HEK293T (cell line): ENCODE measurements around the gene WBP1L.

ENCODE experiments used
- CTCF ChIA-PET: fragments of 350-600 bp; formaldehyde crosslinking; extraction: SDS; loops from one replicate; lab custom pipeline; 2021; ENCODE audit warnings: antibody characterized with exemption, inconsistent platforms; lab: Yijun Ruan, JAX
- POLR2A ChIA-PET: fragments of 350-600 bp; formaldehyde crosslinking; extraction: SDS; loops from one replicate; lab custom pipeline; 2020; ENCODE audit warnings: antibody characterized with exemption, inconsistent platforms; lab: Yijun Ruan, JAX
- DNase-seq: peaks from one replicate; pipeline ENCODE4 v3.0.0; 2012; ENCODE audit warnings: mixed read lengths; ENCODE audit errors: extremely low spot score
- ARNT ChIP-seq: fragments of 450-650 bp; IDR thresholded peaks from 2 replicates; pipeline ENCODE4 v1.6.1; 2017; ENCODE audit warnings: mild to moderate bottlenecking
- BHLHE40 ChIP-seq: fragments of 450-650 bp; IDR thresholded peaks from 2 replicates; pipeline ENCODE4 v1.6.1; 2016; ENCODE audit warnings: mild to moderate bottlenecking, moderate library complexity, borderline replicate concordance
- CTBP1 ChIP-seq: fragments of 450-650 bp; IDR thresholded peaks from 2 replicates; pipeline ENCODE4 v1.6.1; 2016; ENCODE audit warnings: borderline replicate concordance
- ELF4 ChIP-seq: fragments of 450-650 bp; IDR thresholded peaks from 2 replicates; pipeline ENCODE4 v1.6.1; 2017; ENCODE audit warnings: antibody characterized with exemption
- FOXA1 ChIP-seq: fragments of 450-650 bp; IDR thresholded peaks from 2 replicates; pipeline ENCODE4 v1.6.1; 2016; ENCODE audit warnings: mild to moderate bottlenecking
- FOXK2 ChIP-seq: fragments of 450-650 bp; IDR thresholded peaks from 2 replicates; pipeline ENCODE4 v1.6.1; 2016; ENCODE audit warnings: mild to moderate bottlenecking
- FOXM1 ChIP-seq: fragments of 450-650 bp; IDR thresholded peaks from 2 replicates; pipeline ENCODE4 v1.6.1; 2017; ENCODE audit warnings: mild to moderate bottlenecking, borderline replicate concordance
- HDGF ChIP-seq: fragments of 450-650 bp; IDR thresholded peaks from 2 replicates; pipeline ENCODE4 v1.6.1; 2017; ENCODE audit warnings: antibody characterized with exemption, borderline replicate concordance
- L3MBTL2 ChIP-seq: fragments of 450-650 bp; conservative IDR thresholded peaks from 2 replicates; pipeline ENCODE4 v1.6.1; 2016; ENCODE audit warnings: mild to moderate bottlenecking
- LEF1 ChIP-seq: fragments of 450-650 bp; IDR thresholded peaks from 2 replicates; pipeline ENCODE4 v1.6.1; 2017; ENCODE audit warnings: mild to moderate bottlenecking, borderline replicate concordance
- NFRKB ChIP-seq: fragments of 450-650 bp; IDR thresholded peaks from 2 replicates; pipeline ENCODE4 v1.6.1; 2016; ENCODE audit warnings: mild to moderate bottlenecking, moderate library complexity
- PKNOX1 ChIP-seq: fragments of 450-650 bp; IDR thresholded peaks from 2 replicates; pipeline ENCODE4 v1.6.1; 2016
- SP1 ChIP-seq: fragments of 450-650 bp; IDR thresholded peaks from 2 replicates; pipeline ENCODE4 v1.6.1; 2017
- SUZ12 ChIP-seq: fragments of 450-650 bp; IDR thresholded peaks from 2 replicates; pipeline ENCODE4 v1.6.1; 2016; ENCODE audit warnings: mild to moderate bottlenecking
- TARDBP ChIP-seq: fragments of 450-650 bp; IDR thresholded peaks from 2 replicates; pipeline ENCODE4 v1.6.1; 2016
- ZNF384 ChIP-seq: fragments of 450-650 bp; IDR thresholded peaks from 2 replicates; pipeline ENCODE4 v1.6.1; 2016

The WBP1L gene

GRCh38 chr10:102727037-102727818 is 16.5 kb upstream of the WBP1L start:
- TF ChIP-seq ZNF384: no peak
- no peak for TF ChIP-seq L3MBTL2
- no peak for TF ChIP-seq FOXM1
- TF ChIP-seq ARNT: no peak
- no peak for TF ChIP-seq SUZ12
- no peak for TF ChIP-seq HDGF
- TF ChIP-seq CTBP1: no peak
- TF ChIP-seq LEF1: no peak
- TF ChIP-seq NFRKB: no peak
- TF ChIP-seq TARDBP: no peak
- no peak for TF ChIP-seq PKNOX1
- no peak for TF ChIP-seq SP1
- TF ChIP-seq FOXK2: no peak
- TF ChIP-seq ELF4: no peak
- no peak for TF ChIP-seq BHLHE40
- no peak for TF ChIP-seq FOXA1
- ChIA-PET POLR2A (interaction anchor here (1.2 kb wide), 1 partner anchor 9 kb away, joined by 3 read pairs; no protein-coding TSS in a partner anchor), CTCF (interaction anchor here (0.6 to 1.2 kb wide), 2 partner anchors 48 to 50 kb away, joined by 3 to 9 read pairs; no protein-coding TSS in a partner anchor)
- DNase-seq: no peak

GRCh38 chr10:102729029-102730026 is 14.4 kb upstream of the WBP1L start:
- CTCF ChIA-PET: no interaction called here
- peak; percentile 90 for DNase-seq
- TF ChIP-seq L3MBTL2 (no peak), HDGF (0 out of 2 replicates have a peak, but pooled peaks have one; percentile 68), SP1 (no peak), LEF1 (no peak), FOXK2 (no peak), FOXA1 (no peak), ARNT (no peak)
- POLR2A ChIA-PET: no interaction called here

- TF ChIP-seq ELF4: no peak
- no peak for TF ChIP-seq L3MBTL2
- TF ChIP-seq PKNOX1: no peak
- no peak for TF ChIP-seq FOXK2
- no peak for TF ChIP-seq ZNF384
- no peak for TF ChIP-seq HDGF
- no peak for TF ChIP-seq TARDBP
- no peak for TF ChIP-seq CTBP1
- TF ChIP-seq ARNT: no peak
- no peak for TF ChIP-seq FOXA1
- no peak for TF ChIP-seq SUZ12
- TF ChIP-seq FOXM1: no peak
- no peak for TF ChIP-seq NFRKB
- no peak for TF ChIP-seq SP1
- no peak for TF ChIP-seq LEF1
- TF ChIP-seq BHLHE40: no peak
- ChIA-PET POLR2A (no interaction called here), CTCF (interaction anchor here (1.5 kb wide), 1 partner anchor 22 kb away, joined by 3 read pairs; no protein-coding TSS in a partner anchor)
- no peak for DNase-seq
These were observed 12.4 kb upstream of the WBP1L start for GRCh38 chr10:102731222-102731800.

GRCh38 chr10:102732661-102733060 is 11.1 kb upstream of the WBP1L start:
- no peak for DNase-seq
- TF ChIP-seq LEF1 (no peak), FOXM1 (no peak), HDGF (no peak), ZNF384 (no peak), SUZ12 (no peak), CTBP1 (no peak), BHLHE40 (no peak), PKNOX1 (no peak), FOXK2 (no peak), FOXA1 (no peak), ELF4 (no peak), ARNT (no peak), TARDBP (no peak), L3MBTL2 (no peak), SP1 (no peak)
- ChIA-PET POLR2A (interaction anchor here (0.8 kb wide), 1 partner anchor 11 kb away, joined by 3 read pairs; the partner anchor contains the start of gene WBP1L), CTCF (interaction anchor here (1.5 kb wide), 1 partner anchor 21 kb away, joined by 3 read pairs; no protein-coding TSS in a partner anchor)

- ChIA-PET CTCF (no interaction called here), POLR2A (no interaction called here)
- TF ChIP-seq PKNOX1 (peak; percentile 22; the same call in 1 of the 2 replicates), L3MBTL2 (no peak)
- no peak for DNase-seq
These were observed 8.6 kb upstream of the WBP1L start for GRCh38 chr10:102735065-102735562.
